Fibroblast of lung (primary cell): ENCODE data around the gene DIO1. TPM values are rescaled to one million over a fixed set of nuclear protein-coding genes. Genes with fewer than 3 reads are reported as not detected.
A peak's percentile ranks its signal among the peaks of the same experiment; 100 is the strongest.

ENCODE experiments used
- DNase-seq, 2 donors: peaks; one replicate each; pipeline versions ENCODE4 v3.0.0 to v3.0.0-alpha.2; 2010; ENCODE audit warnings: low read depth in 2 of 2
- H2AFZ ChIP-seq: 2 replicates; pipeline ENCODE4 v1.5.1; 2012; ENCODE audit warnings: low read length, control low read depth, inconsistent platforms
- H3K27ac ChIP-seq: 2 replicates; pipeline ENCODE4 v1.5.1; 2011; ENCODE audit warnings: low read length, control low read depth; ENCODE audit not compliant: insufficient read depth
- H3K27me3 ChIP-seq: 2 replicates; pipeline ENCODE4 v1.5.1; 2011; ENCODE audit warnings: mild to moderate bottlenecking, low read length; ENCODE audit not compliant: control insufficient read depth, insufficient read depth
- H3K36me3 ChIP-seq: 2 replicates; pipeline ENCODE4 v1.5.1; 2011; ENCODE audit warnings: low read length; ENCODE audit not compliant: control insufficient read depth, insufficient read depth
- H3K4me1 ChIP-seq: 2 replicates; pipeline ENCODE4 v1.5.1; 2011; ENCODE audit warnings: low read length; ENCODE audit not compliant: control insufficient read depth, insufficient read depth; ENCODE audit errors: extremely low read depth
- H3K4me2 ChIP-seq: 2 replicates; pipeline ENCODE4 v1.5.1; 2011; ENCODE audit warnings: low read length, control low read depth; ENCODE audit not compliant: insufficient read depth; ENCODE audit errors: extremely low read depth
- H3K4me3 ChIP-seq, 4 experiments: fragments of 200-600 bp in 1 of 4; sonication (generic) in 1 of 4; replicated peaks in 1 of 4; 2 replicates each; pipeline ENCODE4 v1.5.1; 2011 to 2016; ENCODE audit warnings: low read length in 4 of 4, low read depth in 3 of 4, mild to moderate bottlenecking in 3 of 4, control low read depth in 2 of 4, inconsistent platforms in 1 of 4, mixed read lengths in 1 of 4; ENCODE audit not compliant: insufficient read depth in 1 of 4; ENCODE audit errors: control extremely low read depth in 1 of 4
- H3K79me2 ChIP-seq: 2 replicates; pipeline ENCODE4 v1.5.1; 2012; ENCODE audit warnings: mild to moderate bottlenecking, low read length, inconsistent platforms; ENCODE audit not compliant: control insufficient read depth, insufficient read depth
- H3K9ac ChIP-seq: 2 replicates; pipeline ENCODE4 v1.5.1; 2011; ENCODE audit warnings: mild to moderate bottlenecking, low read length, control low read depth; ENCODE audit not compliant: insufficient read depth
- H3K9me3 ChIP-seq: 2 replicates; pipeline ENCODE4 v1.5.1; 2012; ENCODE audit warnings: low read depth, low read length; ENCODE audit not compliant: control insufficient read depth, insufficient read depth
- H4K20me1 ChIP-seq: 2 replicates; pipeline ENCODE4 v1.5.1; 2011; ENCODE audit warnings: low read length; ENCODE audit not compliant: control insufficient read depth, insufficient read depth; ENCODE audit errors: extremely low read depth
- CTCF ChIP-seq, 2 donors: IDR thresholded peaks in 1 of 2; conservative IDR thresholded peaks in 1 of 2; 1 replicate in 1 of 2; 2 replicates in 1 of 2; pipeline ENCODE4 v1.5.1; 2011 to 2012; ENCODE audit warnings: low read length in 2 of 2, control low read depth in 1 of 2, inconsistent platforms in 1 of 2, low read depth in 1 of 2, mild to moderate bottlenecking in 1 of 2
- EZH2 ChIP-seq: IDR thresholded peaks from 2 replicates; pipeline ENCODE4 v1.5.1; 2012; ENCODE audit warnings: low read length, control low read depth, mild to moderate bottlenecking; ENCODE audit errors: missing control alignments
- polyA plus RNA-seq, 2 donors: library from polyadenylated mRNA; depleted of rRNA in 1 of 2; stranded (reverse) in 1 of 2; unstranded in 1 of 2; fragments of >200 nt; gene quantifications; 2 replicates each; pipeline ENCODE4 v1.2.1, GENCODE V29; 2011 to 2012; ENCODE audit warnings: missing spikeins in 1 of 2
- total RNA-seq: library from RNA; depleted of rRNA; stranded (reverse); fragments of >200 nt; gene quantifications from 2 replicates; pipeline ENCODE4 v1.2.1, GENCODE V29; 2014

DIO1 gene
- total and polyA plus RNA-seq, 2 donors (not counting 1 experiment from before 2014, with no cell fraction given): not detected

GRCh38 chr1:53868565-53868964, 25.4 kb upstream of the DIO1 start:
- no peak for DNase-seq
- no peaks in the 10 kb centered on the region for H3K4me1 ChIP-seq
- TF ChIP-seq CTCF (conservative IDR thresholded peaks at IDR 0.05 in 1 of 2, IDR thresholded peaks at IDR 0.05 in 1 of 2; ENCODE audit: low read depth in 1 of 2, low read length in 2 of 2): no peak
- no peak for TF ChIP-seq EZH2
- H3K27ac ChIP-seq: no peak overlapping the region
- no peaks in the 10 kb centered on the region for H3K9me3 ChIP-seq
- no peaks in the 10 kb centered on the region for H3K79me2 ChIP-seq
- no peak overlapping the region for H2AFZ ChIP-seq
- no peaks in the 10 kb centered on the region for H4K20me1 ChIP-seq
- no peak overlapping the region for H3K4me3 ChIP-seq
- peaks cover 6% of the 10 kb centered on the region for H3K36me3 ChIP-seq
- H3K4me2 ChIP-seq: no peak overlapping the region
- H3K9ac ChIP-seq: no peak overlapping the region
- no peaks in the 10 kb centered on the region for H3K27me3 ChIP-seq

- no peaks in the 10 kb centered on the region for H3K9me3 ChIP-seq
Observed at GRCh38 chr1:53869454-53870117, 24.4 kb upstream of the DIO1 start.

GRCh38 chr1:53871221-53871620, 22.8 kb upstream of the DIO1 start:
- H3K79me2 ChIP-seq: no peaks in the 10 kb centered on the region
- DNase-seq: peak in 1 of 2 donors; percentile 18
- H3K4me1 ChIP-seq: no peaks in the 10 kb centered on the region
- no peak overlapping the region for H2AFZ ChIP-seq
- H3K9ac ChIP-seq: no peak overlapping the region
- no peaks in the 10 kb centered on the region for H3K27me3 ChIP-seq
- H3K4me3 ChIP-seq: no peak overlapping the region
- peaks cover 4% of the 10 kb centered on the region for H3K36me3 ChIP-seq
- TF ChIP-seq EZH2: no peak
- no peak for TF ChIP-seq CTCF (conservative IDR thresholded peaks at IDR 0.05 in 1 of 2, IDR thresholded peaks at IDR 0.05 in 1 of 2; ENCODE audit: low read depth in 1 of 2, low read length in 2 of 2)
- H3K9me3 ChIP-seq: no peaks in the 10 kb centered on the region
- no peaks in the 10 kb centered on the region for H4K20me1 ChIP-seq
- H3K4me2 ChIP-seq: no peak overlapping the region
- no peak overlapping the region for H3K27ac ChIP-seq

More at GRCh38 chr1:53869454-53870117, 24.4 kb upstream of the DIO1 start:
- Histone ChIP-seq H3K27ac (no peak overlapping the region), H3K36me3 (peaks cover 6% of the 10 kb centered on the region), H3K4me3 (no peak overlapping the region), H2AFZ (no peak overlapping the region), H3K79me2 (no peaks in the 10 kb centered on the region), H3K4me2 (no peak overlapping the region), H3K9ac (no peak overlapping the region), H3K27me3 (no peaks in the 10 kb centered on the region), H4K20me1 (no peaks in the 10 kb centered on the region), H3K4me1 (no peaks in the 10 kb centered on the region)
- TF ChIP-seq EZH2: no peak
- TF ChIP-seq CTCF (conservative IDR thresholded peaks at IDR 0.05 in 1 of 2, IDR thresholded peaks at IDR 0.05 in 1 of 2; ENCODE audit: low read depth in 1 of 2, low read length in 2 of 2): no peak
- no peak for DNase-seq
